OCI-M2 (cell line): ENCODE data around the gene CHST5.
"Not testable (repeated sequence)": the region's sequence is repeated elsewhere in the genome, so short reads cannot be mapped to it uniquely, and the experiment has no call there.

ENCODE experiments used
- DNase-seq: peaks from one replicate; lab custom pipeline; 2025; ENCODE audit not compliant: unreplicated experiment; lab: John Stamatoyannopoulos, UW

Gene CHST5

GRCh38 chr16:75552951-75553350 is 17.0 kb upstream of the CHST5 start:
- DNase-seq, result no peak

GRCh38 chr16:75550211-75550662 is 14.3 kb upstream of the CHST5 start:
- DNase-seq, result no peak

GRCh38 chr16:75548456-75548855 is 12.5 kb upstream of the CHST5 start:
- DNase-seq, result not testable (repeated sequence)

- no peak for DNase-seq
These were observed 10.4 kb upstream of the CHST5 start for GRCh38 chr16:75546293-75546692.

GRCh38 chr16:75545879-75546278 is 10.0 kb upstream of the CHST5 start:
- DNase-seq, result not testable (repeated sequence)

- DNase-seq, result not testable (repeated sequence)
These were observed 6.6 kb upstream of the CHST5 start for GRCh38 chr16:75542462-75542861.

- DNase-seq, result no peak
These were observed 5.3 kb upstream of the CHST5 start for GRCh38 chr16:75541236-75541635.

- DNase-seq, result not testable (repeated sequence)
These were observed 3.1 kb upstream of the CHST5 start for GRCh38 chr16:75538882-75539565.

GRCh38 chr16:75537776-75538175 is 1.9 kb upstream of the CHST5 start:
- no peak for DNase-seq

GRCh38 chr16:75535211-75535843 is 581 bp downstream of the CHST5 start:
- DNase-seq, result no peak

GRCh38 chr16:75534560-75535205 is 1.2 kb downstream of the CHST5 start:
- no peak for DNase-seq

GRCh38 chr16:75532791-75533190 is 3.1 kb downstream of the CHST5 start:
- no peak for DNase-seq

- no peak for DNase-seq
These were observed 3.7 kb downstream of the CHST5 start for GRCh38 chr16:75532142-75532765.

- no peak for DNase-seq
These were observed 5.9 kb downstream of the CHST5 start for GRCh38 chr16:75529959-75530358.

GRCh38 chr16:75529056-75529905 is 6.6 kb downstream of the CHST5 start:
- DNase-seq, result no peak

GRCh38 chr16:75527825-75528299 is 8.0 kb downstream of the CHST5 start:
- no peak for DNase-seq

- no peak for DNase-seq
These were observed 9.7 kb downstream of the CHST5 start for GRCh38 chr16:75526032-75526790.

- DNase-seq, result no peak
These were observed 16.7 kb downstream of the CHST5 start for GRCh38 chr16:75519175-75519574.

GRCh38 chr16:75516189-75516966 is 19.5 kb downstream of the CHST5 start:
- DNase-seq, result not testable (repeated sequence)
